Neural cell (in vitro differentiated cells): ENCODE measurements around the gene KCNK17.

Experiments used
- CTCF ChIP-seq: fragments of 450-650 bp; IDR thresholded peaks from 2 replicates; pipeline ENCODE4 v1.5.1; 2014; ENCODE audit warnings: antibody characterized with exemption, mild to moderate bottlenecking, moderate library complexity; ENCODE audit not compliant: poor library complexity, severe bottlenecking
- RAD21 ChIP-seq: fragments of 450-650 bp; conservative IDR thresholded peaks from 2 replicates; pipeline ENCODE4 v1.6.1; 2014; ENCODE audit warnings: antibody characterized with exemption, mild to moderate bottlenecking, moderate library complexity

DNA sequence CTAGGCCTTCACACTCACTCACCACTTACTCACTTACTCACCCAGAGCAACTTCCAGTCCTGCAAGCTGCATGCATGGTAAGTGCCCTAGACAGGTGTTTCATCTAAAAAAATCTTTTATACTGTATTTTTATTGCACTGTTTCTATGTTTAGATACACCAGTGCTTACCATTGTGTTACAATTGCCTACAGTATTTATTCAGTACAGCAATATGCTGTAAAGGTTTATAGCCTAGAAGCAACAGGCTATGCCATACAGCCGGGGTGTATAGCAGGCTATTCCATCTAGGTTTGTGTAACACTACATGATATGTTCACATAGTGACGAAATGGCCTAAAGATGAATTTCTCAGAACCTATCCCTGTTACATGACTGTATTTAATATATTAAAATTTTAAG is 47.8 kb downstream of the KCNK17 start:
- TF ChIP-seq RAD21 = no peak
- no peak for TF ChIP-seq CTCF
